Frontal cortex (tissue), 4 donors: Measurements from ENCODE around the gene COX17. TPM values are rescaled to one million over a fixed set of nuclear protein-coding genes. Genes with fewer than 3 reads are reported as not detected.

Experiments used
- DNase-seq, 2 donors: peaks; one replicate each; pipeline ENCODE4 v3.0.0; 2012; ENCODE audit warnings: low spot score in 2 of 2
- FAIRE-seq: peaks from 2 replicates; lab custom pipeline; 2012; peaks lifted over from hg19 to GRCh38; lab: Jason Lieb, UNC
- total RNA-seq: library from RNA; depleted of rRNA; stranded (reverse); fragments of >200 nt; gene quantifications from one replicate; pipeline ENCODE4 v1.2.3, GENCODE V29; 2014
- donor health status: control.
- donor health status: control.
- donor health status: control.

Gene COX17
- total RNA-seq, 1 donor from 2014 or later: 11.0 TPM

GRCh38 chr3:119628390-119628789 lies 48.8 kb downstream of the COX17 start:
- FAIRE-seq (no peak), DNase-seq (no peak)

- FAIRE-seq (no peak), DNase-seq (no peak)
Observed at GRCh38 chr3:119627461-119627860, 49.7 kb downstream of the COX17 start.

- FAIRE-seq (no peak), DNase-seq (no peak)
Observed at GRCh38 chr3:119626196-119626595, 51.0 kb downstream of the COX17 start.

GRCh38 chr3:119625451-119626153 lies 51.6 kb downstream of the COX17 start:
- no peak for FAIRE-seq
- DNase-seq: no peak

- no peak for DNase-seq
- FAIRE-seq: no peak
Observed at GRCh38 chr3:119624002-119624720, 53.0 kb downstream of the COX17 start.

GRCh38 chr3:119620899-119621298 lies 56.3 kb downstream of the COX17 start:
- no peak for DNase-seq
- no peak for FAIRE-seq

Other genes with a start within 250 kb of the COX17 start
- gene TMEM39A, start 213.8 kb downstream of the COX17 start, total RNA-seq: 9.8 TPM
- gene POGLUT1, start 208.4 kb downstream of the COX17 start, total RNA-seq: 15.1 TPM
- gene TIMMDC1, start 178.9 kb downstream of the COX17 start, total RNA-seq: 31.0 TPM
- not detected for gene CD80, start 117.8 kb downstream of the COX17 start, total RNA-seq
- gene ADPRH, start 97.9 kb downstream of the COX17 start, total RNA-seq: 1.2 TPM
- 0.41 TPM for gene PLA1A, start 79.5 kb downstream of the COX17 start, total RNA-seq
- gene POPDC2, start 16.8 kb downstream of the COX17 start, total RNA-seq: 0.82 TPM
- 7.7 TPM for gene CFAP91, start 25.6 kb upstream of the COX17 start, total RNA-seq
- 0.82 TPM for gene NR1I2, start 104.7 kb upstream of the COX17 start, total RNA-seq